Tibial nerve (tissue), 4 donors: ENCODE data around the gene RNU5B-1.

Experiments
- CTCF ChIP-seq, 5 experiments: fragments of 200-600 bp in 3 of 5; fragments of 450-650 bp in 2 of 5; sonication (generic) in 3 of 5; IDR thresholded peaks; one replicate each; pipeline ENCODE4 v1.5.1; 2016 to 2019; ENCODE audit warnings: antibody characterized with exemption in 5 of 5, mild to moderate bottlenecking in 3 of 5, moderate library complexity in 2 of 5
- EP300 ChIP-seq, 2 donors: sonication (generic); formaldehyde crosslinking; IDR thresholded peaks; one replicate each; pipeline ENCODE4 v1.6.1; 2017; ENCODE audit warnings: antibody characterized with exemption in 2 of 2, mild to moderate bottlenecking in 1 of 2
- POLR2A ChIP-seq, 2 donors: fragments of 450-650 bp; IDR thresholded peaks; one replicate each; pipeline ENCODE4 v1.6.1; 2017; ENCODE audit warnings: antibody characterized with exemption in 2 of 2, mild to moderate bottlenecking in 2 of 2, moderate library complexity in 2 of 2

- TF ChIP-seq CTCF (IDR thresholded peaks at IDR 0.05): no peak
- no peak for TF ChIP-seq POLR2A (IDR thresholded peaks at IDR 0.05)
- no peak for TF ChIP-seq EP300 (IDR thresholded peaks at IDR 0.05)
Measured at GRCh38 chr15:65329288-65329983, 25.0 kb downstream of the RNU5B-1 start.
